Mesenchymal stem cell (in vitro differentiated cells and primary cell): ENCODE measurements around the gene RFX2.
A peak's percentile ranks its signal among the peaks of the same experiment; 100 is the strongest.

Experiments
- DNase-seq: peaks from one replicate; pipeline ENCODE4 v3.0.0-alpha.2; 2013
- H2AFZ ChIP-seq: one replicate; pipeline ENCODE4 v1.6.1; 2013; ENCODE audit warnings: low read depth, mild to moderate bottlenecking, control low read depth, inconsistent platforms, low read length, moderate library complexity
- H2AK5ac ChIP-seq: 2 replicates; pipeline ENCODE4 v1.6.1; 2013; ENCODE audit warnings: low read length, moderate library complexity, mild to moderate bottlenecking, inconsistent platforms; ENCODE audit not compliant: severe bottlenecking
- H2BK120ac ChIP-seq: one replicate; pipeline ENCODE4 v1.6.1; 2013; ENCODE audit warnings: low read depth, mild to moderate bottlenecking, inconsistent platforms, low read length, moderate library complexity
- H2BK12ac ChIP-seq, 2 experiments: one replicate each; pipeline ENCODE4 v1.6.1; 2013; ENCODE audit warnings: inconsistent platforms in 2 of 2, low read length in 2 of 2, mild to moderate bottlenecking in 2 of 2, moderate library complexity in 2 of 2, control low read depth in 1 of 2
- H2BK15ac ChIP-seq: one replicate; pipeline ENCODE4 v1.6.1; 2013; ENCODE audit warnings: mild to moderate bottlenecking, low read depth, inconsistent platforms; ENCODE audit not compliant: poor library complexity, severe bottlenecking
- H2BK5ac ChIP-seq: 2 replicates; pipeline ENCODE4 v1.6.1; 2013; ENCODE audit warnings: low read depth, mild to moderate bottlenecking, low read length, control low read depth, inconsistent platforms; ENCODE audit not compliant: poor library complexity, severe bottlenecking
- H3K14ac ChIP-seq, 2 experiments: one replicate each; pipeline ENCODE4 v1.6.1; 2013; ENCODE audit warnings: inconsistent platforms in 2 of 2, low read length in 2 of 2, control low read depth in 1 of 2, mild to moderate bottlenecking in 1 of 2, moderate library complexity in 1 of 2
- H3K18ac ChIP-seq, 2 experiments: one replicate each; pipeline ENCODE4 v1.6.1; 2013; ENCODE audit warnings: inconsistent platforms in 2 of 2, low read length in 2 of 2, control low read depth in 1 of 2, low read depth in 1 of 2, mild to moderate bottlenecking in 1 of 2
- H3K23ac ChIP-seq, 2 experiments: one replicate each; pipeline ENCODE4 v1.6.1; 2013; ENCODE audit warnings: inconsistent platforms in 2 of 2, low read length in 2 of 2, mild to moderate bottlenecking in 2 of 2, moderate library complexity in 2 of 2, control low read depth in 1 of 2
- H3K27ac ChIP-seq: 2 replicates; pipeline ENCODE4 v1.5.1; 2013; ENCODE audit warnings: mild to moderate bottlenecking, moderate library complexity, low read length, control low read depth, inconsistent platforms; ENCODE audit not compliant: poor library complexity, severe bottlenecking
- H3K27me3 ChIP-seq, 2 experiments: 2 replicates each; pipeline versions ENCODE4 v1.6.1 to v1.7.0; 2013; ENCODE audit warnings: low read length in 2 of 2, mild to moderate bottlenecking in 2 of 2, moderate library complexity in 2 of 2, control low read depth in 1 of 2, inconsistent platforms in 1 of 2; ENCODE audit not compliant: control insufficient read depth in 1 of 2, insufficient read depth in 1 of 2
- H3K36me3 ChIP-seq, 2 experiments: 2 replicates each; pipeline versions ENCODE4 v1.6.1 to v1.7.0; 2013; ENCODE audit warnings: low read length in 2 of 2, control low read depth in 1 of 2, inconsistent platforms in 1 of 2, low read depth in 1 of 2, mild to moderate bottlenecking in 1 of 2; ENCODE audit not compliant: insufficient read depth in 2 of 2, control insufficient read depth in 1 of 2
- H3K4ac ChIP-seq, 2 experiments: one replicate each; pipeline ENCODE4 v1.6.1; 2013; ENCODE audit warnings: inconsistent platforms in 2 of 2, low read length in 2 of 2, mild to moderate bottlenecking in 2 of 2, moderate library complexity in 2 of 2, control low read depth in 1 of 2, low read depth in 1 of 2
- H3K4me1 ChIP-seq: 2 replicates; pipeline ENCODE4 v1.6.1; 2013; ENCODE audit warnings: low read depth, low read length, control low read depth; ENCODE audit not compliant: control insufficient read depth, insufficient read depth
- H3K4me2 ChIP-seq: 2 replicates; pipeline ENCODE4 v1.6.1; 2013; ENCODE audit warnings: low read length, mild to moderate bottlenecking, inconsistent platforms; ENCODE audit not compliant: poor library complexity, severe bottlenecking
- H3K4me3 ChIP-seq, 2 experiments: 2 replicates each; pipeline versions ENCODE4 v1.5.1 to v1.7.0; 2013; ENCODE audit warnings: low read length in 2 of 2, mild to moderate bottlenecking in 2 of 2, control low read depth in 1 of 2, low read depth in 1 of 2; ENCODE audit not compliant: insufficient read depth in 1 of 2
- H3K79me1 ChIP-seq: replicated peaks from 2 replicates; pipeline ENCODE4 v1.6.1; 2013; ENCODE audit warnings: mild to moderate bottlenecking, control low read depth, low read length, inconsistent platforms; ENCODE audit not compliant: poor library complexity, severe bottlenecking
- H3K9ac ChIP-seq: 2 replicates; pipeline ENCODE4 v1.7.0; 2013; ENCODE audit warnings: mild to moderate bottlenecking, low read length, moderate library complexity
- H3K9me3 ChIP-seq: 2 replicates; pipeline ENCODE4 v1.7.0; 2013; ENCODE audit warnings: mild to moderate bottlenecking, low read length; ENCODE audit not compliant: control insufficient read depth
- H4K8ac ChIP-seq: one replicate; pipeline ENCODE4 v1.6.1; 2013; ENCODE audit warnings: inconsistent platforms, mild to moderate bottlenecking, low read length, moderate library complexity
- H4K91ac ChIP-seq: one replicate; pipeline ENCODE4 v1.6.1; 2013; ENCODE audit warnings: mild to moderate bottlenecking, low read length, inconsistent platforms
- WGBS: methylation state at CpG from one replicate; pipeline ENCODE4 v1.1.7; 2013; ENCODE audit warnings: mixed read lengths; 5-methylcytosine and 5-hydroxymethylcytosine counted together

Gene RFX2

DNA sequence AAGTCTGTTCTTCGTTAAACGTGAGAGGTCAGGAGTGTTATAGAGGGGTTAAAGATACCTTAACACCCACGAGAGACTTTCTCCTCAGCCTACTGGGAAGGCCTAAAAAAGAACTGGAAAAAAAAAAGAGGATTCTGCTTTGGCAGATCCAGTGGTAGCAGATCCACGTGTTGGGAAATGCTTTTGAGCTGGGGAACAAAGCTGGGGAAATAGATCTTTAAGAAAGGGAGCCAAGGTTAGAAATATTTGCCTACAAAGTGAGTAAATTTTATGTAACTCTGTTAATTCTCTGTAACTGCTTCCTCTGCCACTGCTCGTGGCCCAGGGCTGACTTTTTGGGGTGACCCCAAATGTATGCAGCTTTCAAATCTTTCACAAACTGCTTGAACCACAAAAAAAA lies 11.7 kb downstream of the RFX2 start:
- no peak overlapping the region for H3K4me2 ChIP-seq
- no peak overlapping the region for H3K4ac ChIP-seq
- no peak overlapping the region for H3K4me3 ChIP-seq
- H2BK120ac ChIP-seq: no peak overlapping the region
- H3K79me1 ChIP-seq: peaks cover 12% of the 10 kb centered on the region
- H3K27ac ChIP-seq: no peak overlapping the region
- no peaks in the 10 kb centered on the region for H3K9me3 ChIP-seq
- 54% methylated on average over 3 of the region's 5 CpGs for WGBS
- no peak overlapping the region for H3K18ac ChIP-seq
- no peak overlapping the region for H2BK5ac ChIP-seq
- no peak overlapping the region for H3K14ac ChIP-seq
- DNase-seq: no peak
- no peak overlapping the region for H2BK12ac ChIP-seq
- H3K9ac ChIP-seq: peak overlapping the region; percentile 75
- H3K23ac ChIP-seq: no peak overlapping the region
- H2BK15ac ChIP-seq: no peak overlapping the region
- no peak overlapping the region for H2AFZ ChIP-seq
- H4K8ac ChIP-seq: no peak overlapping the region
- H3K27me3 ChIP-seq: no peaks in the 10 kb centered on the region
- peaks cover 2% of the 10 kb centered on the region for H3K4me1 ChIP-seq
- no peak overlapping the region for H2AK5ac ChIP-seq
- peaks cover 0 to 3% of the 10 kb centered on the region in 2 experiments for H3K36me3 ChIP-seq
- no peak overlapping the region for H4K91ac ChIP-seq

DNA sequence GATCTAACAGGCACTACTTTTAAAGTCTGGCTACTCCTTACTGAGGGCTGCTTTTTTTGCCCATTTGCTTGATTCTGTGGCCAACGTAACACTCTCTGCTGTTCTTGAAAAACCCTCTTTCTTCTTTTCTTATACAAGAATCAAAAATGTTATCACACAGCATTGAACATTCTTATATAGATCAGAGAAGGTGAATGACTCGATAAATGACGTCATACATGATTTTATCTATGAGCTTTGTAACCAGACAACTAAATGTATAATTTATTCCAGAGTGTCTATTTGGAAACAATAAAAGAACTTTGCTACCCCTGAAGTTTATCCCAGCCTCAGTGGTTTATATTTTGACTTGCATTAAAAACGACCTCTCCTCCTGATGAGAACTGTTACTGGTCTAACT lies 12.4 kb downstream of the RFX2 start:
- Histone ChIP-seq H3K23ac (no peak overlapping the region), H3K9me3 (no peaks in the 10 kb centered on the region), H4K8ac (no peak overlapping the region), H2BK5ac (no peak overlapping the region), H3K79me1 (peaks cover 12% of the 10 kb centered on the region), H4K91ac (no peak overlapping the region), H3K27me3 (no peaks in the 10 kb centered on the region), H3K27ac (no peak overlapping the region), H3K9ac (peak overlapping the region; percentile 75), H2AK5ac (no peak overlapping the region), H2BK120ac (no peak overlapping the region), H3K14ac (no peak overlapping the region), H3K4me2 (no peak overlapping the region), H2BK15ac (no peak overlapping the region), H3K36me3 (peaks cover 0 to 3% of the 10 kb centered on the region in 2 experiments), H2BK12ac (no peak overlapping the region), H3K4me3 (no peak overlapping the region), H3K4ac (no peak overlapping the region), H3K18ac (no peak overlapping the region), H3K4me1 (no peaks in the 10 kb centered on the region), H2AFZ (no peak overlapping the region)
- DNase-seq: no peak
- WGBS: 92% methylated on average over 2 of the region's 4 CpGs

DNA sequence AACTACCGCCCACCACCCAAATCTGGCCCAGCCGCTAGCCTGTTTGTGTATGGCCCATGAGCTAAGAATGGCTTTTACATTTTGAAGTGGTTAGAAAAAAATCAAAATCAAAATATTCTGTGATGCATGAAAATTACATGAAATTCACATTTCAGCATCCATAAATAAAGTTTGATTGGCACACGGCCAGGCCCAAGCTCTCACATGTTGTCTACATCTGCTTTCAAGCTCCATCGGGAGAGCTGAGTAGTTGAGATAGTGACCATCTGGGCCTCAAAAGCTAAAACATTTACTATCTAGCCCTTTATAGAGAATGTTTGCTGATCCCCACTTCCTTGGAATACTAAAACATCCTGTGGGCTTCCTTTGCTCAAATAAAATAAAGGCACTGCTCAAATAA lies 14.5 kb downstream of the RFX2 start:
- no peak overlapping the region for H4K8ac ChIP-seq
- 96% methylated on average over 4 of the region's 4 CpGs for WGBS
- no peak overlapping the region for H2BK5ac ChIP-seq
- H3K18ac ChIP-seq: no peak overlapping the region
- H2AFZ ChIP-seq: no peak overlapping the region
- no peak overlapping the region for H2BK12ac ChIP-seq
- no peaks in the 10 kb centered on the region for H3K9me3 ChIP-seq
- H3K27me3 ChIP-seq: no peaks in the 10 kb centered on the region
- no peak overlapping the region for H3K27ac ChIP-seq
- H3K4me2 ChIP-seq: no peak overlapping the region
- H3K14ac ChIP-seq: no peak overlapping the region
- no peak for DNase-seq
- H3K4ac ChIP-seq: no peak overlapping the region
- no peak overlapping the region for H2BK120ac ChIP-seq
- H4K91ac ChIP-seq: no peak overlapping the region
- peak overlapping the region; percentile 40 for H2BK15ac ChIP-seq
- no peak overlapping the region for H2AK5ac ChIP-seq
- H3K79me1 ChIP-seq: peaks cover 10% of the 10 kb centered on the region
- peaks cover 11% of the 10 kb centered on the region for H3K4me1 ChIP-seq
- no peak overlapping the region for H3K9ac ChIP-seq
- no peak overlapping the region for H3K4me3 ChIP-seq
- H3K23ac ChIP-seq: no peak overlapping the region
- peaks cover 0 to 3% of the 10 kb centered on the region in 2 experiments for H3K36me3 ChIP-seq

DNA sequence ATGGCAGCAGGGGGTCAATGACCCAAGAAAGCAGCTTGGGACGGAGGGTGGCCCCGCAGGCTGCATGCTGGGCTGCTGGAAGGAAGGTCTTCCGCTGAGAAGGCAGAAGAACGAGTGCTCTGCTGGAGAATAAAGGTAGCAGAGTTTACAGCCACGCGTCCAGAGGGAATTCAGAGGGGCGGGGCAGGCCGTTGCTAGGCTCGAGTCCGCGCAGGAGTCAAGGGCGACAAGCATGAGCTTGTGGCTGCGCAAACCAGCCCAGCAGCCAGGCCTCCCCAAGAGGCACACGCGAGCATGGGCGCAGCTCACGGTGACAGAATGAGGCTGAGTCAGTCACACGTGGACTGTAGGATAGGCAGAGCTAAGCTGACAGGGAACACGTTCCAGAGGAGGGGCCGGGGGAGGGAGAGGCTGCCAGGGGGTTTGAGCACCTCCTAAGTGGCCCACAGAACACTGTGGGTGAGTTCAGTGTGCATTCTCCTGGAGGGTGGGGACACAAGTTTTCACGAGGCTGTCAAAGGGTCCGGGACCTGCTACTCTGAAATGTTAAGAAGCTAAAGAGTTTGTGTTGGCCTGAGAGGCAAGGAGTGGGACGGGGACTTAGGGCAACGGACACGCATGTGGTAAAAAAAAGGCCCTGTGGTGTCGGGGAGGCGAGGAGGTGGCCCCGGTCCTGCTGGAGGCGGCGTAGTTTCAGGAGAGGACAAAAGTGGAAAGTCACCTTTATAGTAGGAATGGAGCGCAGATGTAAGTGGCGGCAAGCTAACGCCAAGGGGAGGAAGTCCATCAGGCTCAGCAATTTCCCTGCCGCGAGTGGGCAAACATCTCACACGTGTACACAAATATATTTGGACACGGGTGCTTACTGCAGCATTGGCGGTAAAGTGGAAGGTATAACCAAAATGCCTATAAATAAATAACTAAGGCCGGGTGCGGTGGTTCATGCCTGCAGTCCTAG lies 17.7 kb downstream of the RFX2 start:
- 43% methylated on average over 40 of the region's 40 CpGs for WGBS
- peak overlapping the region; percentile 61 for H2BK120ac ChIP-seq
- H3K27me3 ChIP-seq: no peaks in the 10 kb centered on the region
- peak overlapping the region; percentile 41 for H2BK15ac ChIP-seq
- peak; percentile 96 for DNase-seq
- no peak overlapping the region for H3K14ac ChIP-seq
- peak overlapping the region; percentile 63 for H2AK5ac ChIP-seq
- peak overlapping the region; percentile 60 for H2AFZ ChIP-seq
- H3K27ac ChIP-seq: peak overlapping the region; percentile 36
- H3K9ac ChIP-seq: peak overlapping the region; percentile 93
- peak overlapping the region; percentile 4 to 63 for H3K18ac ChIP-seq
- H3K79me1 ChIP-seq: peaks cover 6% of the 10 kb centered on the region
- peak overlapping the region in 1 of 2 experiments; percentile 71 for H2BK12ac ChIP-seq
- peak overlapping the region; percentile 3 for H3K4me2 ChIP-seq
- H3K36me3 ChIP-seq: peaks cover 0 to 3% of the 10 kb centered on the region in 2 experiments
- peak overlapping the region; percentile 56 for H4K91ac ChIP-seq
- H2BK5ac ChIP-seq: no peak overlapping the region
- H3K23ac ChIP-seq: peak overlapping the region in 1 of 2 experiments; percentile 63
- H3K4ac ChIP-seq: peak overlapping the region in 1 of 2 experiments; percentile 64
- H4K8ac ChIP-seq: peak overlapping the region; percentile 85
- peaks cover 18% of the 10 kb centered on the region for H3K4me1 ChIP-seq
- H3K9me3 ChIP-seq: no peaks in the 10 kb centered on the region
- peak overlapping the region in 1 of 2 experiments; percentile 68 for H3K4me3 ChIP-seq
